HUES48 (cell line): ENCODE results near the gene MAPRE2.
A peak's percentile ranks its signal among the peaks of the same experiment; 100 is the strongest.

Experiments used
- H3K27ac ChIP-seq: one replicate; pipeline ENCODE4 v1.7.0; 2013; ENCODE audit warnings: low read depth, low read length, inconsistent platforms
- H3K27me3 ChIP-seq: 2 replicates; pipeline ENCODE4 v1.6.1; 2013; ENCODE audit warnings: mild to moderate bottlenecking, low read length; ENCODE audit not compliant: control insufficient read depth, insufficient read depth
- H3K36me3 ChIP-seq: 2 replicates; pipeline ENCODE4 v1.6.1; 2013; ENCODE audit warnings: low read length; ENCODE audit not compliant: control insufficient read depth, insufficient read depth
- H3K4me1 ChIP-seq: 2 replicates; pipeline ENCODE4 v1.6.1; 2013; ENCODE audit warnings: mild to moderate bottlenecking, low read length; ENCODE audit not compliant: control insufficient read depth, insufficient read depth
- H3K4me3 ChIP-seq: 2 replicates; pipeline ENCODE4 v1.5.1; 2013; ENCODE audit warnings: mild to moderate bottlenecking, low read depth, low read length
- H3K9ac ChIP-seq: 2 replicates; pipeline ENCODE4 v1.6.1; 2013; ENCODE audit warnings: mild to moderate bottlenecking, low read depth, low read length, moderate library complexity
- H3K9me3 ChIP-seq: 2 replicates; pipeline ENCODE4 v1.6.1; 2013; ENCODE audit warnings: low read length; ENCODE audit not compliant: control insufficient read depth, insufficient read depth

The MAPRE2 gene

DNA sequence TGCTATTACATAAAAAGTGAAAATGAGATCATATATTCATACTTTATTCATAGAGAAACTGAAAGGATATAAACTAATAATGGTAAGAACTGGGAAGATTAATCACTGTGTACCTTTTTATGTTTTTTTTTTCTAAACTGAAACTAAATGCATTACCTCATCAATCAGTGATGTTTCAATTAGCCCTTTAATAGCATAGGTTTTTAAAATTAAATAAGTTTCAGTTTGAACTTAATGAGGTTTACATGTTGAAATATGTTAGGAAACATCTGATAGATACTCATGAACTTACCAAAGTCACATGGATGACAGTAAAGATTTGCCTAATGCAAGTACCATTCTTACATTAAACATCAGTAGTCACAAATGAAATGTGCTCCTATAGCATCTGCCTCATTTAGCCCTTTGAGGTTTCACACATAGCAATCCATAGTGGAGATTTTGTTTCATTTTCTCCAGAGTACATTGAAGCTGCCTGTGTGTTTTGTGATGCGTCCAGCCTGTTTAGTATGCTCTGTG, 8.9 kb downstream of the MAPRE2 start:
- no peaks in the 10 kb centered on the region for H3K36me3 ChIP-seq
- H3K4me3 ChIP-seq, result no peak overlapping the region
- H3K27ac ChIP-seq, result no peak overlapping the region
- H3K4me1 ChIP-seq, result peaks cover 23% of the 10 kb centered on the region
- H3K9ac ChIP-seq, result no peak overlapping the region
- H3K9me3 ChIP-seq, result no peaks in the 10 kb centered on the region
- H3K27me3 ChIP-seq, result no peaks in the 10 kb centered on the region

DNA sequence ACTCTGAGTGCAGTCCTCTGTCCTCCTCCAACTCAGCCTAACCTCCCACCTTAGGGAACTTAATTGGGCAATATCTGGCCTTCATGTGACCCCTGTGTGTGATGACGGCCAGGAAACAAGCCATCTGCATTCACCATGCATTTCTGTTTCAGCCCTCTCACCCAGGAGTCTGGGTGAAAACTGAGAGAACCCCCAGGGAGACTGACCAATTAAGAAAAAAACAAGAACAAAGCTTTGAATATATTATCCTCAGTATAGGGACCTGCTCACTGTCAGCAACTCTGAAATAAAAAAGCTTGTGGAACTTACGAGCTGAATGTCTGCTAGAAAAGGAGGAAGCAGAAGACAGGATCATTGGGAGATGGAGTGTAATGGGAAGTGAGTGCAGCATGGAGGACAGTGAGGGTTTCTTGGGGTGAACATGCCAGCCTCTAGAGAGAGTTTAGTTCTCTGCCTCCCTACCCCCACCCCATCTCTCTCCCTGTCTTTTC, 9.5 kb downstream of the MAPRE2 start:
- no peaks in the 10 kb centered on the region for H3K27me3 ChIP-seq
- no peak overlapping the region for H3K9ac ChIP-seq
- peaks cover 19% of the 10 kb centered on the region for H3K4me1 ChIP-seq
- H3K27ac ChIP-seq, result peak overlapping the region; percentile 41
- no peaks in the 10 kb centered on the region for H3K36me3 ChIP-seq
- no peaks in the 10 kb centered on the region for H3K9me3 ChIP-seq
- H3K4me3 ChIP-seq, result no peak overlapping the region

DNA sequence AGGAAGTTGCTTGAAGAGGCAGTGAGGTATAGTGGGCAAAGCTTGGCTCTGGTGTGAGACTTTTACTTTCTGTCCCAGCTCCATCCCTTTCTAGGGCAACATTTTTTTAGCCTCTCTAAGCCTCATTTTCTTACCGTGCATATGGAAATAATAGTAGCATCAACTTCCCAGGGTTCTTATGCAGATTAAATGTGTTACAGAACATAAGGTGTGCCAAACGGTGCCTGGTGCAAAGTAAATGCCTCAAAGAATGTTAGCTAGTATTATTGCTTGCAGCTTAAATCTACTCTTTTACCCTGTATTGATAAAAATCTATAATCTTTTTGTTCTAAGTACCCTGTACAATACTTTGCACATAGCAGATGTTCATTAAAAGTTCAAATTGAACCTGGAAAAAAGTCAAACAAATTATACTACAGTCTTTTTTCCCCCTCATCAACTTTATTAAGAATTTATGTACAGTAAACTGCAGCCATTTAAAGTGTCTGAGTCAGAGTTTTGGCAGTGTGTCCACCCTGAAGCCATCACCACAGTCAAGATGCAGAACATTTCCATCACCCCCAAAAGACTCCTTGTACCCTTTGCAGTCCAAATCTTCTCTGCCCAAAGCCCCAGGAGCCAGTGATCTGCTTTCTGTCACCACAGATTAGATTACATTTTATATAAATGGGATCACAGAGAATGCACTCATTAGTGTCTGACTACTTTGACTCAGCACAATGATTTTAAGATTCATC, 10.6 kb downstream of the MAPRE2 start:
- Histone ChIP-seq H3K4me3 (no peak overlapping the region), H3K9me3 (no peaks in the 10 kb centered on the region), H3K27ac (no peak overlapping the region)

DNA sequence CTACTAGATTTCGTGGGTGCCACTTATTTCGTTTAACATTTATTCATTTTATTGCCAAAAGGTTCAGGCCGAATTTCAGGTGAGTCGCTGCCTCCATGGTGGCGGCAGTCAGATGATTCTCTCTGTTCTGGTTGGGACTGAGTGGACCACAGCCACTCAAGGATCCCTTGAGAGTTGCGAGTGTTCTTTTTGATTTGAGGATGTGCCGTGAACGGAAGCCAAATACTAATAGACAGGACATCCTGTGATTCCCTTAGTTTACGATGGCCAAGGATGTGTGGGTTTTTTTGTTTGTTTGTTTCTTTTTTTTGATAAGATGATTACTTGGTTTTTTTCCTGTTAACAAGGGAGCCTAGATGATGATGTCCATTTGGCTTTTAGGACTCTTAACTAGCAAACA, 13.2 kb downstream of the MAPRE2 start:
- H3K27ac ChIP-seq, result no peak overlapping the region
- H3K4me1 ChIP-seq, result peaks cover 20% of the 10 kb centered on the region
- no peak overlapping the region for H3K4me3 ChIP-seq
- H3K9ac ChIP-seq, result no peak overlapping the region
- no peaks in the 10 kb centered on the region for H3K27me3 ChIP-seq
- H3K36me3 ChIP-seq, result no peaks in the 10 kb centered on the region
- H3K9me3 ChIP-seq, result no peaks in the 10 kb centered on the region

More for the DNA sequence above, 10.6 kb downstream of the MAPRE2 start:
- Histone ChIP-seq H3K27me3 (no peaks in the 10 kb centered on the region), H3K36me3 (no peaks in the 10 kb centered on the region), H3K4me1 (peaks cover 19% of the 10 kb centered on the region), H3K9ac (no peak overlapping the region)

DNA sequence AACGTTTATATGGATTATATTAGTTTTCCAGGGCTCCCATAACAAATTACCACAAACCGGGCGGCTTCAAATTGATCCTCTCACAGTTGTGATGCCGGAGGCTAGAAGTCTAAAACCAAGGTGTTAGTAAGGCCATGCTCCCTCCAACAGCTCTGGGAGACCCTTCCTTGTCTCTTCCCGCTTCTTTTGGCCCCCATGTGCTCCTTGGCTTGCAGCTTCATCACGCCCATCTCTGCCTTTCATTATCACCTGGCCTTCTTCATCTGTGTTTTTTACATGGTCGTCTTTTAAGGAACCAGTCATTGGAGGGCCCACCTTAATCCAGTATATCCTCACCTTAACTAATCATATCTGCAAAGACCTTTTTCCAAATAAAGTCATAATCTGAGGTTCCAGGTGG, 13.9 kb downstream of the MAPRE2 start:
- Histone ChIP-seq H3K36me3 (no peaks in the 10 kb centered on the region), H3K9ac (no peak overlapping the region), H3K4me3 (no peak overlapping the region), H3K27me3 (no peaks in the 10 kb centered on the region), H3K4me1 (peaks cover 21% of the 10 kb centered on the region), H3K27ac (no peak overlapping the region), H3K9me3 (no peaks in the 10 kb centered on the region)

DNA sequence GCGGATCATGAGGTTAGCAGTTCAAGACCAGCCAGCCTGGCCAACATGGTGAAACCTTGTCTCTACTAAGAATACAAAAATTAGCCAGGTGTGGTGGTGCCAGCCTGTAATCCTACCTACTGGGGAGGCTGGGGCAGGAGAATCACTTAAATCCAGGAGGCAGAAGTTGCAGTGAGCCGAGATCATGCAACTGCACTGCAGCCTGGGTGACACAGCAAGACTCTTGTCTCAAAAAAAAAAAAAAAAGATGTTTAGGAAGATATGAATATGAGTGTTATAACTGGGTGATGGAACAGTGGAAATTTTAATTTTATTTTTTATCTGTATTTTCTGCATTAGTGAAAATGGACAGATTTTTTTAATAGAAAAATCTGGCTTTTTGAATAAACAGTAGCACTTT, 14.5 kb downstream of the MAPRE2 start:
- H3K4me3 ChIP-seq, result no peak overlapping the region
- no peaks in the 10 kb centered on the region for H3K9me3 ChIP-seq
- H3K36me3 ChIP-seq, result no peaks in the 10 kb centered on the region
- no peak overlapping the region for H3K27ac ChIP-seq
- H3K4me1 ChIP-seq, result peaks cover 21% of the 10 kb centered on the region
- no peaks in the 10 kb centered on the region for H3K27me3 ChIP-seq
- no peak overlapping the region for H3K9ac ChIP-seq

DNA sequence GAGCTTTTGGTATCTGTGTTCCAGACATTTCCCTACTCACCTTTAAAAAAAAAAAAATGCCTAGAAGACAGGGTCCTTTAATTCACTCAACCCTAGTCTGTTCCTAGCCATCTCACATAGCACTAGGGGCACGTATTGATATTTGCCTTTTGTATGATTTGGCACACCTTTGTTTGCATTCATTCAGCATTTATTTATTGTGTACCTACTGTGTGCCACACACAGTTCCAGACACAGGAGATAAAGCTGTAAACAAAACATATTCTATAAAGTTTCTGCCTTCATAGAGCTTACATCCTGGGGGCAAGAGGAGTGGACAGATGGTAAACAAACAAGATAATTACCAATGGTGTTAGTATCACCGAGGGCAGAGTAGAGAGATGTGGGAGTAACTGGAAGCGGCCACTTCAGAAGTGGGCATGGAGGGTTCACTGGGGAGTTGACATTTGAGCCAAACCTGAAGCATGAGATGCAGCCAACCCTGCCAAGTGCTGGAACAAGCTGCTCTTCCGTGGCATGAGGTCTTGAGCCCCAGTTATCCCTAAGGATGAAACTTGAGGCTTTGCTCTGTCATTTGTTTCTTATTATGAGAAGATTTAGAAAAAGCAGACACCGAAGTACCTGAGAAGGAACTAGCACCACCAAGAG, 18.2 kb downstream of the MAPRE2 start:
- no peak overlapping the region for H3K9ac ChIP-seq
- no peaks in the 10 kb centered on the region for H3K36me3 ChIP-seq
- no peaks in the 10 kb centered on the region for H3K9me3 ChIP-seq
- H3K27ac ChIP-seq, result no peak overlapping the region
- peaks cover 25% of the 10 kb centered on the region for H3K4me1 ChIP-seq
- no peaks in the 10 kb centered on the region for H3K27me3 ChIP-seq
- no peak overlapping the region for H3K4me3 ChIP-seq

DNA sequence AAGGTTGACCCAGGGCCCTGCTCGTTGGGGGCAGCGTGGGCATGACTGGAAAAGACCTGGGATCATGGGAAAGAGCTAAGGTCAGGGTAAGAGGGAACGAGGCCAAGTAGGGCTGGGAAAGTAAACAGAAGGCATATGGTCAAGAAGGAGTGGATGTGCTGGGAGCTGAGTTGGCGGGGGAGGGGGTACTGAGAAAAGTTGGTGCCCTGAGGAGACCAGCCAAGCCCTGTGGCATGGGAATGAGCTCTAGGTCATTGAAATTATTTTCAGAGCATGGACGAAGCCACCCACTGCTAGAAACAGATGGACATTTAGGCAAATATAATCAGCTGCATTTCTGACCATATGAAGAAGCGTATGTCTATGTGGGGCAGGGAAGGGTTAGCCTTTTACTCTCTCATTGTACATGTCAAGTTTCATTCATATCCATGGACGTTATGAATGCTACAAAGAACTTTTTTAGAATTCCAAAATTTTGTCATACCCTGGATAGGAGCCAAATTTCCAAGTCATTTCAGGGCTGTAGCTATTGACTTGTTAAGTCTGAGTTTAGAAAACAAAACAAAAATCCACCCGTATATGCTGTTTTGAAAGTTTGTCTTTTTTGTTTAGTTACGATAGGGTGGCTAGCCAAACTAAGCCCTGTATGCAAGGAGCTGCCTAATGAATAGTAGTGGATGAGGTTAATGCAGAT, 19.1 kb downstream of the MAPRE2 start:
- no peak overlapping the region for H3K9ac ChIP-seq
- no peak overlapping the region for H3K27ac ChIP-seq
- H3K27me3 ChIP-seq, result no peaks in the 10 kb centered on the region
- H3K9me3 ChIP-seq, result no peaks in the 10 kb centered on the region
- H3K4me3 ChIP-seq, result no peak overlapping the region
- no peaks in the 10 kb centered on the region for H3K36me3 ChIP-seq
- H3K4me1 ChIP-seq, result peaks cover 25% of the 10 kb centered on the region

DNA sequence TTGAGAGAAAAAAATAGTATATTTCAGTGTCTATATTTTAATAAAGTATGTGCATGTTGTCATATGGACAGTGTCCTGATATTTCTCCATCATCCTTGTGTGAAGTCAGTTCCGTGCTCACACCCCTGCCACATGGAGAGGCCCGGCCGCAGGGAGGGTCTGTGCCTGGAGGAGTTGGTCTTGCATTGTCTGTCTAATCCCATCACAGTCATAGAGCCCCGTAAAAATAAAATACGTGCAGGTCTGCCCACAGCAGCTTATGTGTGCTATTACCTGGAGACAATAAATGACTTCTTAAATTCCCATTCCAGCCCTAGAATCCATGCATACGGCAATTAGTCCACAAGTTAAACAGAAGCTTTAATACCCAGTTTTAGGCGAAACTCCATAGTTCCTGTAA, 20.1 kb downstream of the MAPRE2 start:
- Histone ChIP-seq H3K9ac (no peak overlapping the region), H3K27me3 (no peaks in the 10 kb centered on the region), H3K4me1 (peaks cover 25% of the 10 kb centered on the region), H3K9me3 (no peaks in the 10 kb centered on the region), H3K36me3 (no peaks in the 10 kb centered on the region), H3K27ac (peak overlapping the region; percentile 31), H3K4me3 (no peak overlapping the region)

DNA sequence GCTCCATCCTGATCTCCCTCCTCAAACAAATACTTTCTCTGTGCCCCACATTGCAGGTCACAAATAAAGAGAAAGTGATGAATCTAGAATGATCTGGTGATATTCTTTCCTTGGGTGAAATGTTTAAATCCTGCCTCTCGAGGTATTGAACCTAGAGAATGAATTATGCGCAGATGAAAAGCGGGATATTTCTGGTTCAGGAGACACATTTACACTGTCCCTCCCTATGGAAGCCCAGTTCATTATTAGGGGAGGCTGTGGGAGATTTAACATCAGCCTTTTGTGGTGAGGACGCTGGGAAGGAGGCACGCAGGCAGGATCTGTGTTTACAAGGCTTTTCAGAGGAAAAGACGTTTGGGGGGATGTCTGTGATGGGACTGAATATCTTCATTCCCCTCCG, 20.6 kb downstream of the MAPRE2 start:
- peaks cover 25% of the 10 kb centered on the region for H3K4me1 ChIP-seq
- peak overlapping the region; percentile 31 for H3K27ac ChIP-seq
- H3K9ac ChIP-seq, result no peak overlapping the region
- H3K4me3 ChIP-seq, result no peak overlapping the region
- no peaks in the 10 kb centered on the region for H3K27me3 ChIP-seq
- no peaks in the 10 kb centered on the region for H3K9me3 ChIP-seq
- H3K36me3 ChIP-seq, result no peaks in the 10 kb centered on the region

DNA sequence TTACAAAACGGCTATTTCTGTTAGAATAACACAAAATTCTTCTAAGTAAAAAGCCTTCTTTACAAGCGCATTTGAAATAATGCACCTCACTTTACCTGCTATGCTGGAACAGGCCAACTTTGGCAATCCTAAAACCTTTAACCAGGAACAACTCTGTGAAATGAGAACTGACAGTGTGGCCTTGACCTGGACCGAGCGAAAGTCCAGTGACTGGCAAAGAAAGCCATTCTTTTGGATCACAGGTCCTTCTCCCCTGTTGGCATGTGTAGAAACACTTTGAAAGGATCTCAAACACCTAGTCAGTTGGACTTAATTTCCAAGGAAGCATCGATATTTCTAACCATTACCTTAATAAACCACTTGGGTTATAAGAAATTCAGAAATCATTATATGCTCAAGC, 21.2 kb downstream of the MAPRE2 start:
- no peak overlapping the region for H3K4me3 ChIP-seq
- H3K36me3 ChIP-seq, result no peaks in the 10 kb centered on the region
- H3K9ac ChIP-seq, result no peak overlapping the region
- no peak overlapping the region for H3K27ac ChIP-seq
- H3K4me1 ChIP-seq, result peaks cover 25% of the 10 kb centered on the region
- H3K9me3 ChIP-seq, result no peaks in the 10 kb centered on the region
- H3K27me3 ChIP-seq, result no peaks in the 10 kb centered on the region
